Measurements from ENCODE around the gene MOSMO.
A peak's percentile ranks its signal among the peaks of the same experiment; 100 is the strongest.
"Not testable (repeated sequence)": the region's sequence is repeated elsewhere in the genome, so short reads cannot be mapped to it uniquely, and the experiment has no call there.

The MOSMO gene

DNA sequence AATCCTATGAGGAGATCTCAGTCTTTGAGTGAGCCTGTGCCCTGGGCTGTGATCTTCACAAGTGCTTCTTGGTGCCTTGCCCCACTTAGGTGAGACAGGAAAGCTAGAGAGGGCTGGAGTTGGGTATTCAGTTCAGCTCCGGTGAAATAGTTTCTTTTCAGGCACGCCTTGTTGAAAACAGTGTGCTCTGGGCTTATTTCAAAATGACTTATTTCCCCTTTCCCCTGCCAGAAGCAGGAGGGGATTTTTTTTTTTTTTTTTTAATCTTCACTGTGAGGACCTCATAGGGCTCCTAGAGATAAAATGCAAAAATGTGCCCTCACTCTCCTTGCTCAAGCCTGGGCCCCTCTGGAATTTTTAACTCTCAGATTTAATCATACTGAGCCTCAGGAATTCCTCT, 27.2 kb downstream of the MOSMO start:
- Mint-ChIP-seq H3K4me1 (peaks cover 24 to 33% of the 10 kb centered on the region in 2 donors), H3K9me3 (peaks cover 0 to 4% of the 10 kb centered on the region in 2 donors), H3K27me3 (no peaks in the 10 kb centered on the region), H3K27ac (peak overlapping the region; percentile 57), H3K36me3 (peaks cover 26 to 36% of the 10 kb centered on the region in 2 donors), H3K4me3 (peak overlapping the region; percentile 42 to 48)
- ATAC-seq (replicated peaks) (peak; percentile 95 to 96), DNase-seq (peak; percentile 2)

DNA sequence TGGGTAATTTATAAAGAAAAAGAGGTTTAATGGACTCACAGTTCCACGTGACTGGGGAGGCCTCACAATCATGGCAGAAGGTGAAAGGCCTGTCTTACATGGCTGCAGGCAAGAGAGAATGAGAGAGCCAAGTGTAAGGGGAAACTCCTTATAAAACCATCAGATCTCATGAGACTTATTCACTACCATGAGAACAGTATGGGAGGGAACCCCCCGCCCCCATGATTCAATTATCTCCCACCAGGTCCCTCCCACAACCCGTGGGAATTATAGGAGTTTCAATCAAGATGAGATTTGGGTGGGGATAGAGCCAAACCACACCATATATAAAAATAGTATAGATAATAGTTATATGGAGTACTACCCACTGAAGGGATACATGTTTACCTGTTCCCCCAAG, 36.0 kb downstream of the MOSMO start:
- not testable (repeated sequence) for DNase-seq; H3K4me3 Mint-ChIP-seq; H3K9me3 Mint-ChIP-seq; H3K36me3 Mint-ChIP-seq; H3K27me3 Mint-ChIP-seq; H3K27ac Mint-ChIP-seq; ATAC-seq (replicated peaks)
- H3K4me1 Mint-ChIP-seq: peaks cover 7 to 13% of the 10 kb centered on the region in 2 donors

DNA sequence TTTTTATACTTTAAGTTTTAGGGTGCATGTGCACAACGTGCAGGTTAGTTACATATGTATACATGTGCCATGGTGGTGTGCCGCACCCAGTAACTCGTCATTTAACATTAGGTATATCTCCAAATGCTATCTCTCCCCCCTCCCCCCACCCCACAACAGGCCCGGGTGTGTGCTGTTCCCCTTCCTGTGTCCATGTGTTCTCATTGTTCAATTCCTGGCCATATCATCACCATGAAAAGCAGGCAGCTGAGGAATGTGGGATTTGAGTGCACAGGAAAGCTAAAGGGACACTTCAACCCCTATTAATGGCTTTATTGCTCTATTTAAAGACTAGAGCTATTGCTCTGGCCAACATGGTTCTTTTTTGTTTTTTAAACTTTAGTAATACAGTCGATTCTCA, 38.0 kb downstream of the MOSMO start:
- DNase-seq; H3K27ac Mint-ChIP-seq; ATAC-seq (replicated peaks); H3K4me3 Mint-ChIP-seq; H3K36me3 Mint-ChIP-seq; H3K9me3 Mint-ChIP-seq; H3K27me3 Mint-ChIP-seq: not testable (repeated sequence)
- H3K4me1 Mint-ChIP-seq: peaks cover 7 to 13% of the 10 kb centered on the region in 2 donors

DNA sequence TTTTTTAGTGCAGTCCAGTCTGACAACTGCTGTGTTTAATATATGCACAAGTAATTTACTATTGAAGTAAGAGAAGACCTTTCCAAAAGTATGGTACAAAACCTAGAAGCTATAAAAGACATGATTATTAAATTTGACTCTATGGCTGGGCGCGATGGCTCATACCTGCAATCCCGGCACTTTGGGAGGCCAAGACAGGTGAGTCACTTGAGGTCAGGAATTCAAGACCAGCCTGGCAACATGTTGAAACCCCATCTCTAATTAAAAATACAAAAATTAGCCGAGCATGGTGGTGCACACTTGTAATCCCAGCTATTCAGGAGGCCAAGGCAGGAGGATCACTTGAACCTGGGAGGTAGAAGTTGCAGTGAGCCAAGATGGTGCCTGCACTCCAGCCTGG, 43.1 kb downstream of the MOSMO start:
- no peak for ATAC-seq (replicated peaks)
- Mint-ChIP-seq H3K36me3 (peaks cover 0 to 4% of the 10 kb centered on the region in 2 donors), H3K27ac (no peak overlapping the region), H3K4me1 (peaks cover 14 to 17% of the 10 kb centered on the region in 2 donors), H3K27me3 (no peaks in the 10 kb centered on the region), H3K9me3 (no peaks in the 10 kb centered on the region), H3K4me3 (no peak overlapping the region)
- DNase-seq: no peak

DNA sequence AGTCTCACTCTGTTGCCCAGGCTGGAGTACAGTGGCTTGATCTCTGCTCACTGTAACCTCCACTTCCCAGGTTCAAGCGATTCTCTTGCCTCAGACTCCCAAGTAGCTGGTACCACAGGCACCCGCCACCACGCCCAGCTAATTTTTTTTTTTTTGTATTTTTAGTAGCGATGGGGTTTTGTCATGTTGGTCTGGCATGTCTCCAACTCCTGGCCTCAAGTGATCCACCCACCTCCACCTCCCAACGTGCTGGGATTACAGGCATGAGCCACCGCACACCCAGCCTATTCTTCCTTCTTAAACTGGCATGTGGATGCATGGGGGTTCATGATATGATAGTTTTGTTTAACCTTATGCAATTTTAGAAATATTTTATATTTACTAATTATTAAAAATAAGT, 45.1 kb downstream of the MOSMO start:
- H3K4me3 Mint-ChIP-seq: no peak overlapping the region
- H3K4me1 Mint-ChIP-seq: peaks cover 11 to 17% of the 10 kb centered on the region in 2 donors
- ATAC-seq (replicated peaks) (no peak), DNase-seq (no peak)
- peaks cover 5 to 13% of the 10 kb centered on the region in 2 donors for H3K36me3 Mint-ChIP-seq
- H3K9me3 Mint-ChIP-seq: no peaks in the 10 kb centered on the region
- H3K27ac Mint-ChIP-seq: no peak overlapping the region
- no peaks in the 10 kb centered on the region for H3K27me3 Mint-ChIP-seq

DNA sequence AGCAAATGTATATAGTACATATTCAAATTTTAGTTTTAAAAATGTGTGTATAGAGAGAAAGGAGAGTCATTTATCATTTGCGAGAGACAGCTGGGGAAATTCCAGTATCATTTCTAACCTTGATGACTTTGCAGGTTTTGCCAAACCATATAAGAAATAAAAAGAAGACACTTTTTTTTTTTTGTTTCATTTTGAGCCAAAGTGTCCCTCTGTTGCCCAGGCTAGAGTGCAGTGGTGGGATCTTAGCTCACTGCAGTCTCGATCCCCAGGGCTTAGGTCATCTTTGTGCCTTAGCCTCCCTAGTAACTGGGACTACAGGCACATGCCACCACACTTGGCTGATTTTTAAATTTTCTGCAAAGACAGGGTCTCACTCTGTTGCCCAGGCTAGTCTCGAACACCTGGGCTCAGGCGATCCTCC, 46.0 kb downstream of the MOSMO start:
- Mint-ChIP-seq H3K36me3 (peaks cover 9 to 19% of the 10 kb centered on the region in 2 donors), H3K27me3 (no peaks in the 10 kb centered on the region), H3K4me3 (no peak overlapping the region), H3K9me3 (peaks cover 4 to 5% of the 10 kb centered on the region in 2 donors), H3K4me1 (peaks cover 16 to 23% of the 10 kb centered on the region in 2 donors), H3K27ac (no peak overlapping the region)
- ATAC-seq (replicated peaks) (peak in 1 of 2 donors; percentile 45), DNase-seq (no peak)

DNA sequence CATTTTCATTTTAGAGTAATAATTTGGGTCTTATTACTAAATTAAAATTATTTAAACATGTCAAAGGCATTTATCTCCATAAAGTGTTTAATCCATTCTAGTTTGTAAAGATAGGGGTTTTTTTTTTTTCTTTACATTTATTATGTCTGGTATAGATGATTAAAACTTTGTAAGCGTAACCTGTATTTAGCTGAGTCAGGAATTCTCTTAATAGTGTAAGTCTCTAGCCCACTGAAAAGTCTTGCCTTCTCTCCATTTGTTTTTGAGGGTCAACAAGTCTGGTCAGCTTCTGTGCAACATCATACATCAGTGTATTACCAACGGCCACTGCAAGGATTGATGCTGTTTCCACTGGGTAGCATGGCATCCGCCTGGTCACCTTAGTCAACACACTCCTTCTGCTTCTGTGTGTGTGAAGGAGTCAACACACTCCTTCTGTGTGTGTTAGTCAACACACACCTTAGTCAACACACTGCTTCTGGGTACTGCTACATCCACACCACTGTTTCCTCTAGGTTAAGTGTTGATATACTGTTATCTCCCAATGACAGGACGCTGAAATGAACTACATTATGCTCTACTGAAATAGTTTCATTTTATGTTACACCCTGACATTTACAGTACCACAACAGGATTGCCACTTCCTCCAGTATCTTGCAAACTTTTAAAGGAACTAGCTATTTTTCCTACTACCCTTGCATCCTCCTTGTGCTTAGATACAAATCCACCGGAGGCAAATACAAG, 47.1 kb downstream of the MOSMO start:
- DNase-seq: no peak
- Mint-ChIP-seq H3K4me3 (no peak overlapping the region), H3K4me1 (peaks cover 20 to 30% of the 10 kb centered on the region in 2 donors), H3K36me3 (peaks cover 9 to 27% of the 10 kb centered on the region in 2 donors), H3K27me3 (no peaks in the 10 kb centered on the region), H3K9me3 (peaks cover 4 to 5% of the 10 kb centered on the region in 2 donors), H3K27ac (no peak overlapping the region)
- peak; percentile 41 to 63 for ATAC-seq (replicated peaks)

DNA sequence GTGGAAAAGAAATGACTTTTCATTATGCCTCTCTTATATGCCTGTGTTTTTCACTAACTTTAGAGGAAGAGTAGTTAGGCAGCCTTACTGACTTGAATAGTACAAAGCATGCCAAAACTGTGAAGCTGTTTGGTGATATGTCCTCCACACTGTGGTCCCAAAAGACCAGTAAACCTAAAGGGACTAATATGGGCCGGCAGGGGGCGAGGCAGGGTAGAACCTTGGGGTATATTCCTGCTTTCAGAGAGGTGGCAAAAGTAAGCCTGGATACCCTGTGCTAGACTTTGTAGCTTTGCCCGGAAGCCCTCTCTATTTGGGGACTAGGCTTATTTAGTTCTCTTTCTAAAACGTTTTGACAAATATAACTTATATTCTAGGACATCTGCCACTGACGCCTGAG, 48.0 kb downstream of the MOSMO start:
- no peaks in the 10 kb centered on the region for H3K27me3 Mint-ChIP-seq
- DNase-seq (no peak), ATAC-seq (replicated peaks) (no peak)
- no peak overlapping the region for H3K27ac Mint-ChIP-seq
- H3K4me3 Mint-ChIP-seq: no peak overlapping the region
- peaks cover 20 to 30% of the 10 kb centered on the region in 2 donors for H3K4me1 Mint-ChIP-seq
- peaks cover 4 to 5% of the 10 kb centered on the region in 2 donors for H3K9me3 Mint-ChIP-seq
- H3K36me3 Mint-ChIP-seq: peaks cover 9 to 27% of the 10 kb centered on the region in 2 donors

DNA sequence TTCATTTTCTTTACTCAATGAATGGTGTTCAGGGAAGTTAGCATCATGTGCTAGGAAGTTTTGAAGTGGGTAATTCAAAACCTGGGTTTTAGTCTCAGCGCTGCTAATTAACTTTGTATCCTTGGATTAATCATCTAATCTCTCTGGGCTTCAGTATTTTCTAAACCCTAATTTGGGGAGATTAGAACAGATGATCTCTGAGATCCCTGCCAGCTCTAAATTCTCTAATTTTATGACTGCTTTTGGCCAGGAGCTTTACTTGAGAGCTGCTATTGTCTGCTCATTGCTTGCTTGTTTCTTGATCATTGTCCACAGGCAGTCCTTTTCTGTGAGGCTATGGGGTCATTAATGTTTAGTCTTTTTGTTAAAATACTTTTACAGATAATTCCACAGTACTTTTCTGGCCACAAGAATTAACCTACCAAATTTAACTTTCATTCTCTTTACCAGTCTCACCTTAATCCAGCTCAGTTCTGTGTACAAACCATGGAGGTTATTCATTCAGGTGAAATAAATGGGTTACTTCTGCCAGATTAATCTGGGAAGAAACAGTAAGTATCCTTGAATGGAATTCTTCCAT, 56.1 kb downstream of the MOSMO start:
- DNase-seq: no peak
- no peaks in the 10 kb centered on the region for H3K27me3 Mint-ChIP-seq

DNA sequence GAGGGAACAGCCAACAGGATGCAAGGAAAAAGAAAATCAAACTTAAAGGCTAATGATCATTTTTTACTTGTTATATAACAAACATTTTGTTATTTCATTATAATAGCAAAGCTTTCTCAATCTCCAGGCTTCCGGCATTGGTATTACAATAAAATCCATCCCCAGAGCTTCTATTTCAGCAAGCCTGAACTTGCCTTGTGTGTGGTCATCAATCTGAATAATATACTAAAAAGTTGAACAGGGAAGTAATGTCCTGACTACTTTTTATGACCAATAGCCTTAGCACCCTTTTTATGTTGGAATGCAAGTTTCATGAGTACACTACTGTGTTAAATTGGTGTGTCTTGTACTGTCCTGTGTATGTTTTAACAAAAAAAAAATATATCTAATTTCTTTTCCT, 57.3 kb downstream of the MOSMO start:
- Mint-ChIP-seq H3K27me3 (no peaks in the 10 kb centered on the region), H3K4me3 (no peak overlapping the region), H3K4me1 (peaks cover 0 to 1% of the 10 kb centered on the region in 2 donors), H3K27ac (no peak overlapping the region), H3K36me3 (peaks cover 16 to 20% of the 10 kb centered on the region in 2 donors), H3K9me3 (peaks cover 4 to 5% of the 10 kb centered on the region in 2 donors)
- no peak for DNase-seq
- ATAC-seq (replicated peaks): no peak

More for the DNA sequence above, 56.1 kb downstream of the MOSMO start:
- H3K36me3 Mint-ChIP-seq: peaks cover 20 to 24% of the 10 kb centered on the region in 2 donors
- ATAC-seq (replicated peaks): no peak
- no peak overlapping the region for H3K27ac Mint-ChIP-seq
- H3K4me1 Mint-ChIP-seq: peaks cover 5 to 7% of the 10 kb centered on the region in 2 donors
- no peak overlapping the region for H3K4me3 Mint-ChIP-seq
- peaks cover 4 to 5% of the 10 kb centered on the region in 2 donors for H3K9me3 Mint-ChIP-seq

DNA sequence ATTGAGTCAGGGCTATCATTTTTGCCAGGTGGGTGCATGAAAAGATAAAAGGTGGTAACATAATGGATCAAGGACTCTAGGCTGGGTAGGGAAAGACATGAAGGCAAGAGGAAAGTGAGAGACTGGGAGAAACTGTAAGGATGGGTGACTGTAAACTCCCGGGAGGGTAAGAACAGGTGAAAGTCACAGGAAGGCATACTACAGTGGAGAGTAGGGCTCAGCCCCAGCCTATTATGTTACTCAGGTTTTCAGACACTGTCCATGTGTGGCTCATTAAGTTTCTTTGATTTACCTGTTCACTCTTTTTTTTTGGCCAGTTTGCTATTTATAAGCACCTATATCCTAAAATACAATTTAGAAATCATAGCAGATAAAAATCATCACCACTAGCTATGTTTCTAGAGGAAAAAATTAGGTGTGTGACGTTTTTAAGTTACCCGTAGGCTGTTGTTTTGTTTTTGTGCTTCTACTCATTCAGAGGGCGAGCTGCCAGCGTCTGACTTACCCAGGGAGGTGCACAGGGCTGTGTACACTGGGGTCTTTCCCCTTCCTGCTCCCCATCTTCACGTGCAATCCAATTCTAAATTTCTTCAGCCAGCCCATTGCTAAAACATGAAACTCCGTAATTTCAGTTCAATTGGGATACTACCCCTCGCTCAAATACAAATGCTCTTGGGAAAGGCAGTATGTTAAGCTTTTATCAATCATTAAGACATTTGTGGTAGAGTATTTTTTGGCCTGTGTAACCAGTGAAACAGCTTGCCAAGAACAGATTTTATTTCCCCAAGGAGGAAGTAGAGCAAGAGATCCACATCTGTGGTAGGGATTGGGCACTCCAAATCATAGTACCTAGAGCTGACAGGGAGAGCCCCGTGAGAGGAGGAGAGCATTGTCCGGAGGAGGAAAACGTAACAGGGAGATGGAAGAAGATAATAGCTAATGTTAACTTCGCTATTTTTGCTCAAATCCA, 62.7 kb downstream of the MOSMO start:
- H3K9me3 Mint-ChIP-seq: peaks cover 4 to 5% of the 10 kb centered on the region in 2 donors

DNA sequence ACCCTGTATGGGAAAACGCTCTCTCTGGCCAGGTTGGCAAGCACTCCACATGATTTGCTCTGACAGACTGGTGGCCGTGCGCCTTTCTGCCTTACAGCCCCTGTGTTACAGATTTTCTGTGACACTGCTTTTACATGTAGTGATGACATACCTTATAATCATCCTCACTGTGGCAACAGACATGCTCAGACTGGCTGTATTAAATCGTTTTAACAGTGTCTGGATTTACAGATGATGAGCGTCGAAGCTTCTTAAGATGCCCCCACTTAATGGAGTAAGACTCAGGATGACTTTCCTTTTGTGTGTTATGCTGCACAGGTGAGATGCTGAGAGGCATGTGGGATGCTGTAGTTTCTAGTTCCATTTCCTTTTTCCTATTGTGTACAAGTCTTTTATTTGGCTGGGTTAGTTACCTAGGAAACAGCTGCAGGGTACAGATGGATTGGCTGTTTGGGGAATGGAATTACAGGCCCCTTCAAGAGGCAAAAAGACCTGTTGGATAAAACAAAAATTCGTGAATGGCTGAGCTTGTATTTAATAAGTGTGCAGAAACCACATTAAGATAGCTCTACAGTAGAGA, 63.5 kb downstream of the MOSMO start:
- DNase-seq (no peak), ATAC-seq (replicated peaks) (peak in 1 of 2 donors; percentile 31)
- peaks cover 9 to 11% of the 10 kb centered on the region in 2 donors for H3K36me3 Mint-ChIP-seq
- no peaks in the 10 kb centered on the region for H3K27me3 Mint-ChIP-seq
- H3K4me3 Mint-ChIP-seq: no peak overlapping the region
- peaks cover 4 to 5% of the 10 kb centered on the region in 2 donors for H3K9me3 Mint-ChIP-seq
- H3K27ac Mint-ChIP-seq: no peak overlapping the region
- peaks cover 0 to 5% of the 10 kb centered on the region in 2 donors for H3K4me1 Mint-ChIP-seq

More for the DNA sequence above, 62.7 kb downstream of the MOSMO start:
- H3K36me3 Mint-ChIP-seq: peaks cover 13 to 16% of the 10 kb centered on the region in 2 donors
- no peak overlapping the region for H3K4me3 Mint-ChIP-seq
- H3K4me1 Mint-ChIP-seq: peaks cover 0 to 5% of the 10 kb centered on the region in 2 donors
- no peak overlapping the region for H3K27ac Mint-ChIP-seq
- DNase-seq (no peak), ATAC-seq (replicated peaks) (no peak)
- H3K27me3 Mint-ChIP-seq: no peaks in the 10 kb centered on the region

DNA sequence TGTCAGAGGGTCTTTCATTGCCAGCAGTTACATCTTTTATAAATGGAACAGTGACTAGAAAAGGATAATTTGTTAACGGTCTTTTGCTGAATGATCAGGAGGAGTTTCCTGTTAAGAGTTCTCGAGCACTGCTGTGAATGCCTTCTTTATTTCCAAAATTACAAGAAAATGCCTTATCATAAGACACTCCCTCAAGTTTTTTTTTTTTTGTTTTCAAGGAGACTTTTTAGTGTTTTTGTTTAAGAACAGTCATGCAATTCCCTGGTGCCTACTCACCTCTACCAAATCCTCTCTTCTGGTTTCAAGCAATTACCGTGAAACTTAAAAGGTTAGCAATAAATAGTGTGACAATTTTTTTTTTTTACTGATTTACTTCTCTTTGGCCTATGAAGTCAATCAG, 65.4 kb downstream of the MOSMO start:
- no peak overlapping the region for H3K4me3 Mint-ChIP-seq
- H3K4me1 Mint-ChIP-seq: peaks cover 0 to 5% of the 10 kb centered on the region in 2 donors
- no peaks in the 10 kb centered on the region for H3K27me3 Mint-ChIP-seq
- no peaks in the 10 kb centered on the region for H3K36me3 Mint-ChIP-seq
- H3K9me3 Mint-ChIP-seq: no peaks in the 10 kb centered on the region
- H3K27ac Mint-ChIP-seq: no peak overlapping the region
- ATAC-seq (replicated peaks) (no peak), DNase-seq (no peak)
